Osteoblast (primary cell): ENCODE measurements around the gene PLEKHM1. TPM values are rescaled to one million over a fixed set of nuclear protein-coding genes. Genes with fewer than 3 reads are reported as not detected.

ENCODE experiments used
- DNase-seq: peaks from one replicate; pipeline ENCODE4 v3.0.0; 2011; ENCODE audit warnings: low spot score, mixed read lengths; ENCODE audit not compliant: insufficient read length; ENCODE audit errors: missing footprints
- H2AFZ ChIP-seq: 2 replicates; pipeline ENCODE4 v1.6.0; 2011; ENCODE audit warnings: mild to moderate bottlenecking, low read length
- H3K27ac ChIP-seq: 2 replicates; pipeline ENCODE4 v1.5.1; 2011; ENCODE audit warnings: mild to moderate bottlenecking, low read depth, low read length, moderate library complexity
- H3K27me3 ChIP-seq: 2 replicates; pipeline ENCODE4 v1.6.0; 2012; ENCODE audit warnings: mild to moderate bottlenecking, control low read depth, inconsistent platforms, low read length, moderate library complexity; ENCODE audit not compliant: insufficient read depth
- H3K36me3 ChIP-seq: 2 replicates; pipeline ENCODE4 v1.5.1; 2011; ENCODE audit warnings: mild to moderate bottlenecking, low read length, control low read depth, moderate library complexity; ENCODE audit not compliant: insufficient read depth
- H3K4me1 ChIP-seq: 2 replicates; pipeline ENCODE4 v1.5.1; 2011; ENCODE audit warnings: mild to moderate bottlenecking, low read length, control low read depth, moderate library complexity; ENCODE audit not compliant: insufficient read depth
- H3K4me2 ChIP-seq: 2 replicates; pipeline ENCODE4 v1.6.0; 2011; ENCODE audit warnings: mild to moderate bottlenecking, low read length; ENCODE audit not compliant: insufficient read depth
- H3K4me3 ChIP-seq: fragments of 200-600 bp; sonication (generic); 3 replicates; pipeline ENCODE4 v1.5.1; 2012; ENCODE audit warnings: mild to moderate bottlenecking, low read length, inconsistent platforms; ENCODE audit not compliant: insufficient read depth
- H3K79me2 ChIP-seq: 2 replicates; pipeline ENCODE4 v1.6.0; 2012; ENCODE audit warnings: mild to moderate bottlenecking, low read length, control low read depth, inconsistent platforms; ENCODE audit not compliant: insufficient read depth
- H3K9me3 ChIP-seq: 2 replicates; pipeline ENCODE4 v1.5.1; 2011; ENCODE audit warnings: low read depth, low read length, control low read depth
- H4K20me1 ChIP-seq: 2 replicates; pipeline ENCODE4 v1.6.0; 2012; ENCODE audit warnings: mild to moderate bottlenecking, low read length, control low read depth; ENCODE audit not compliant: insufficient read depth
- CTCF ChIP-seq: IDR thresholded peaks from 2 replicates; pipeline ENCODE4 v1.5.1; 2011; ENCODE audit warnings: mild to moderate bottlenecking, low read depth, low read length, moderate library complexity; ENCODE audit errors: extremely low read depth
- small RNA-seq: library from RNA; depleted of rRNA; stranded (forward); fragments of <200 nt; gene quantifications from one replicate; pipeline ENCODE3, GENCODE V24; 2012
- total RNA-seq: library from RNA; depleted of rRNA; stranded (reverse); fragments of >200 nt; gene quantifications from 2 replicates; pipeline ENCODE4 v1.2.3, GENCODE V29; 2012

Gene PLEKHM1
- total RNA-seq, 1 donor = 30.8 TPM

GRCh38 chr17:45386178-45386577 lies 104.3 kb downstream of the PLEKHM1 start:
- no peak overlapping the region for H3K27ac ChIP-seq
- no peaks in the 10 kb centered on the region for H3K36me3 ChIP-seq
- no peak for TF ChIP-seq CTCF
- H2AFZ ChIP-seq = no peak overlapping the region
- H3K4me2 ChIP-seq = no peak overlapping the region
- H3K27me3 ChIP-seq = peaks cover 4% of the 10 kb centered on the region
- H3K4me1 ChIP-seq = peaks cover 23% of the 10 kb centered on the region
- no peaks in the 10 kb centered on the region for H3K79me2 ChIP-seq
- no peaks in the 10 kb centered on the region for H3K9me3 ChIP-seq
- DNase-seq = no peak
- no peaks in the 10 kb centered on the region for H4K20me1 ChIP-seq
- H3K4me3 ChIP-seq = no peak overlapping the region

Small RNA genes lying within 50 kb of the gene (small RNA-seq; reads per million reads assigned to genes)
- not detected for gene RF00017

Other genes starting within 250 kb of the PLEKHM1 start
- gene SPATA32, start 228.6 kb downstream of the PLEKHM1 start, total RNA-seq = not detected in 2 replicates
- 2.7 and 3.6 TPM in 2 replicates for gene MAP3K14, start 173.7 kb downstream of the PLEKHM1 start, total RNA-seq
- gene ARHGAP27, start 57.9 kb downstream of the PLEKHM1 start, total RNA-seq = 2.9 and 6.2 TPM in 2 replicates